SK-N-SH (cell line): Measurements from ENCODE around the gene ABLIM2. TPM values are rescaled to one million over a fixed set of nuclear protein-coding genes. Genes with fewer than 3 reads are reported as not detected.
A peak's percentile ranks its signal among the peaks of the same experiment; 100 is the strongest.

Source experiments
- CTCF ChIA-PET: fragments of 300-600, 350-600 bp; formaldehyde crosslinking; extraction: SDS; loops from one replicate; lab custom pipeline; 2021; lab: Yijun Ruan, JAX
- POLR2A ChIA-PET: fragments of 350-600 bp; sonication (Branson Sonifier 250); formaldehyde crosslinking; extraction: SDS; loops from one replicate; lab custom pipeline; 2020; ENCODE audit warnings: antibody characterized with exemption, inconsistent platforms; lab: Yijun Ruan, JAX
- DNase-seq: peaks from one replicate; pipeline ENCODE4 v3.0.0; 2012
- H2AFZ ChIP-seq: fragments of 200-600 bp; sonication (generic); 2 replicates; pipeline ENCODE4 v1.8.1; 2016; ENCODE audit warnings: antibody characterized with exemption, mild to moderate bottlenecking, low read depth
- H3F3A ChIP-seq: fragments of 200-600 bp; sonication (generic); replicated peaks from 2 replicates; pipeline ENCODE3; 2016; ENCODE audit warnings: antibody characterized with exemption, mild to moderate bottlenecking; ENCODE audit not compliant: insufficient read depth
- H3K27ac ChIP-seq, 2 experiments: fragments of 200-500 bp in 1 of 2; fragments of 200-600 bp in 1 of 2; sonication (Bioruptor generic) in 1 of 2; sonication (generic), shearing (Covaris generic) in 1 of 2; 2 replicates each; pipeline versions ENCODE4 v1.5.1 to v1.6.1; 2014 to 2016; ENCODE audit warnings: low read depth in 2 of 2, inconsistent platforms in 1 of 2, low read length in 1 of 2, mild to moderate bottlenecking in 1 of 2, mixed read lengths in 1 of 2
- H3K27me3 ChIP-seq: fragments of 200-600 bp; sonication (generic), shearing (Covaris generic); 2 replicates; pipeline ENCODE4 v1.6.1; 2016; ENCODE audit warnings: mixed run types; ENCODE audit not compliant: insufficient read depth
- H3K36me3 ChIP-seq, 2 experiments: fragments of 200-500 bp in 1 of 2; fragments of 200-600 bp in 1 of 2; sonication (Bioruptor generic) in 1 of 2; sonication (generic) in 1 of 2; replicated peaks in 1 of 2; 2 replicates each; pipeline versions ENCODE3 to v1.5.1; 2014 to 2016; ENCODE audit warnings: low read length in 1 of 2, mild to moderate bottlenecking in 1 of 2; ENCODE audit not compliant: insufficient read depth in 2 of 2, control insufficient read depth in 1 of 2
- H3K4me1 ChIP-seq, 2 experiments: fragments of 200-500 bp in 1 of 2; fragments of 200-600 bp in 1 of 2; sonication (Bioruptor generic) in 1 of 2; sonication (generic), shearing (Covaris generic) in 1 of 2; 2 replicates each; pipeline versions ENCODE4 v1.5.1 to v1.6.1; 2014 to 2016; ENCODE audit warnings: low read depth in 1 of 2, low read length in 1 of 2, mixed run types in 1 of 2; ENCODE audit not compliant: insufficient read depth in 2 of 2, control insufficient read depth in 1 of 2
- H3K4me2 ChIP-seq: fragments of 200-600 bp; sonication (generic), shearing (Covaris generic); 2 replicates; pipeline ENCODE4 v1.6.1; 2017; ENCODE audit warnings: mixed run types
- H3K4me3 ChIP-seq, 2 experiments: fragments of 200-500 bp in 1 of 2; fragments of 200-600 bp in 1 of 2; sonication (Bioruptor generic) in 1 of 2; sonication (generic), shearing (Covaris generic) in 1 of 2; 2 replicates each; pipeline versions ENCODE4 v1.5.1 to v1.8.1; 2014 to 2016; ENCODE audit warnings: low read depth in 2 of 2, inconsistent platforms in 1 of 2, low read length in 1 of 2, mild to moderate bottlenecking in 1 of 2, mixed read lengths in 1 of 2, moderate library complexity in 1 of 2
- H3K79me2 ChIP-seq: fragments of 200-600 bp; sonication (generic); 2 replicates; pipeline ENCODE4 v1.8.1; 2017; ENCODE audit warnings: mild to moderate bottlenecking; ENCODE audit not compliant: insufficient read depth
- H3K9ac ChIP-seq: fragments of 200-600 bp; sonication (generic); 2 replicates; pipeline ENCODE4 v1.6.1; 2017; ENCODE audit warnings: mixed run types
- H3K9me2 ChIP-seq: fragments of 200-600 bp; sonication (generic); 2 replicates; pipeline ENCODE4 v1.6.1; 2017; ENCODE audit warnings: mixed run types
- H3K9me3 ChIP-seq: fragments of 200-600 bp; sonication (generic); 2 replicates; pipeline ENCODE4 v1.6.1; 2017; ENCODE audit warnings: mixed run types, mild to moderate bottlenecking, moderate library complexity
- H4K20me1 ChIP-seq: fragments of 200-600 bp; sonication (generic); 2 replicates; pipeline ENCODE4 v1.6.1; 2017; ENCODE audit warnings: mild to moderate bottlenecking, mixed run types; ENCODE audit not compliant: insufficient read depth
- EP300 ChIP-seq, 2 experiments: IDR thresholded peaks; 2 replicates each; pipeline versions ENCODE4 v1.4.0 to v1.6.1; 2012; ENCODE audit warnings: borderline replicate concordance in 1 of 2, low read depth in 1 of 2, low read length in 1 of 2
- EZH2phosphoT487 ChIP-seq: fragments of 200-600 bp; sonication (generic); IDR thresholded peaks from 2 replicates; pipeline ENCODE4 v1.6.1; 2017; ENCODE audit warnings: low read depth, mixed run types, mild to moderate bottlenecking, antibody characterized with exemption, moderate library complexity, borderline replicate concordance
- FOXM1 ChIP-seq: IDR thresholded peaks from 2 replicates; pipeline ENCODE4 v1.4.0; 2012; ENCODE audit warnings: low read depth, mild to moderate bottlenecking
- GATA2 ChIP-seq: sonication (generic); formaldehyde crosslinking; IDR thresholded peaks from 2 replicates; pipeline ENCODE4 v1.5.0; 2020; ENCODE audit warnings: mild to moderate bottlenecking, missing genetic modification reagents
- MAX ChIP-seq: IDR thresholded peaks from 2 replicates; pipeline ENCODE4 v1.4.0; 2012; ENCODE audit warnings: low read depth
- MXI1 ChIP-seq: IDR thresholded peaks from 2 replicates; pipeline ENCODE4 v1.6.1; 2012; ENCODE audit warnings: mild to moderate bottlenecking, low read depth, low read length, improper control_type of control experiment
- POLR2AphosphoS5 ChIP-seq: IDR thresholded peaks from 2 replicates; pipeline ENCODE4 v1.6.1; 2012; ENCODE audit warnings: low read depth, low read length
- RCOR1 ChIP-seq: fragments of 150-350 bp; IDR thresholded peaks from 2 replicates; pipeline ENCODE4 v1.6.1; 2017; ENCODE audit warnings: antibody characterized with exemption, low read length
- REST ChIP-seq: IDR thresholded peaks from 2 replicates; pipeline ENCODE4 v1.6.1; 2012; ENCODE audit warnings: mild to moderate bottlenecking, low read depth, low read length, moderate library complexity
- RFX5 ChIP-seq: IDR thresholded peaks from 2 replicates; pipeline ENCODE4 v1.6.1; 2012; ENCODE audit warnings: mild to moderate bottlenecking, improper control_type of control experiment, low read length
- TAF1 ChIP-seq: IDR thresholded peaks from 2 replicates; pipeline ENCODE4 v1.6.1; 2012; ENCODE audit warnings: low read depth, mild to moderate bottlenecking, low read length, moderate library complexity, borderline replicate concordance
- TCF12 ChIP-seq: IDR thresholded peaks from 2 replicates; pipeline ENCODE4 v1.4.0; 2012
- WGBS: methylation state at CpG from one replicate; pipeline ENCODE4 v1.1.6; 2017; ENCODE audit warnings: low lambda C conversion rate; 5-methylcytosine and 5-hydroxymethylcytosine counted together
- polyA plus RNA-seq, 3 experiments: library from polyadenylated mRNA; depleted of rRNA; stranded (reverse); fragments of >200 nt; gene quantifications; 2 replicates each; pipeline ENCODE4 v1.2.3, GENCODE V29; 2012

ABLIM2 gene
- polyA plus RNA-seq, 1 of the 3 experiments (the other 2 are of a cell fraction) = 0.53 TPM

GRCh38 chr4:7933651-7934510 lies 224.7 kb downstream of the ABLIM2 start:
- no peak overlapping the region for H3K9ac ChIP-seq
- H4K20me1 ChIP-seq = peaks cover 94% of the 10 kb centered on the region
- H3K4me2 ChIP-seq = peak overlapping the region; percentile 89
- POLR2A ChIA-PET = no interaction called here
- H3K79me2 ChIP-seq = peaks cover 100% of the 10 kb centered on the region
- DNase-seq = peak; percentile 51
- H3K4me1 ChIP-seq = peaks cover 21 to 34% of the 10 kb centered on the region in 2 experiments; a peak in 2 of 4 replicates
- no peak overlapping the region for H2AFZ ChIP-seq
- no peaks in the 10 kb centered on the region for H3K9me3 ChIP-seq
- 76% methylated on average over 13 of the region's 14 CpGs for WGBS
- no peaks in the 10 kb centered on the region for H3K27me3 ChIP-seq
- peaks cover 13% of the 10 kb centered on the region for H3F3A ChIP-seq
- no peak for TF ChIP-seq TAF1
- TF ChIP-seq TCF12 = no peak
- TF ChIP-seq RCOR1 = no peak
- TF ChIP-seq EZH2phosphoT487 = no peak
- no peak for TF ChIP-seq RFX5
- peak in 1 of 2 experiments; percentile 26; a peak in 1 of 4 replicates for TF ChIP-seq EP300 (IDR thresholded peaks at IDR 0.05; ENCODE audit: borderline replicate concordance in 1 of 2, low read depth in 1 of 2, low read length in 1 of 2)
- no peak for TF ChIP-seq POLR2AphosphoS5
- no peak for TF ChIP-seq FOXM1
- TF ChIP-seq REST = no peak
- TF ChIP-seq MXI1 = 0 out of 2 replicates have a peak, but pooled peaks have one; percentile 25
- TF ChIP-seq GATA2 (CRISPR knock-in tag) = no peak
- TF ChIP-seq MAX = no peak
- H3K9me2 ChIP-seq = no peaks in the 10 kb centered on the region
- H3K4me3 ChIP-seq = no peak overlapping the region
- CTCF ChIA-PET = interaction anchor here (2.4 to 13.5 kb wide), 2 partner anchors 54 to 130 kb away, joined by 9 to 116 read pairs; no protein-coding TSS in a partner anchor
- peak overlapping the region; percentile 12 to 45; a peak in 3 of 4 replicates for H3K27ac ChIP-seq
- H3K36me3 ChIP-seq = peaks cover 0 to 26% of the 10 kb centered on the region in 2 experiments
